ENCODE data around the gene RABAC1. TPM values are rescaled to one million over a fixed set of nuclear protein-coding genes. Genes with fewer than 3 reads are reported as not detected.

Gene RABAC1
- total and polyA plus RNA-seq, 2 donors (not counting 3 experiments of a cell fraction or from before 2014, with no cell fraction given), result 178 to 591 TPM

GRCh38 chr19:41911889-41912731, 47.0 kb downstream of the RABAC1 start:
- no peak overlapping the region for H3K4me3 ChIP-seq (replicated peaks in 1 of 3; ENCODE audit: insufficient read depth in 1 of 3, low read depth in 1 of 3, low read length in 3 of 3)
- H3K9ac ChIP-seq (replicated peaks; ENCODE audit: extremely low read depth, insufficient read depth, low read length), result no peak overlapping the region
- H3K9me3 ChIP-seq (replicated peaks; ENCODE audit: control insufficient read depth, insufficient read depth, low read length), result no peaks in the 10 kb centered on the region
- no peak for TF ChIP-seq POLR2A (IDR thresholded peaks at IDR 0.05; ENCODE audit: low read depth, low read length)
- peak; percentile 98 for TF ChIP-seq EZH2 (IDR thresholded peaks at IDR 0.05; ENCODE audit: borderline replicate concordance, low read depth, low read length, severe bottlenecking)
- TF ChIP-seq GATA2 (IDR thresholded peaks at IDR 0.05; ENCODE audit: insufficient read depth, insufficient read length, low read depth, low read length), result no peak
- TF ChIP-seq JUN (IDR thresholded peaks at IDR 0.05; ENCODE audit: borderline replicate concordance, insufficient read depth, insufficient read length, low read depth), result no peak
- TF ChIP-seq MYC (IDR thresholded peaks at IDR 0.05; ENCODE audit: low read depth, low read length), result no peak
- H3K36me3 ChIP-seq (ENCODE audit: control insufficient read depth in 2 of 2, extremely low read depth in 1 of 2, insufficient read depth in 2 of 2, low read length in 2 of 2), result no peaks in the 10 kb centered on the region
- ChIA-PET CTCF (no interaction called here), POLR2A (no interaction called here)
- no TSS peak for BruUV-seq (replicated peaks)
- intact Hi-C loops (cut with micrococcal nuclease) (no loop called here), dilution Hi-C loops (cut with MboI; ENCODE audit: extremely low pct_ligation_motif_present, low sequenced_read_pairs) (no loop called here)
- DNase-seq (ENCODE audit: low read depth, low spot score) (no peak), FAIRE-seq (no peak)
- no peaks in the 10 kb centered on the region for H3K9me1 ChIP-seq (replicated peaks; ENCODE audit: control insufficient read depth, extremely low read depth, insufficient read depth, low read length)
- peaks cover 46 to 56% of the 10 kb centered on the region in 2 experiments for H3K27me3 ChIP-seq (ENCODE audit: control insufficient read depth in 2 of 2, insufficient read depth in 2 of 2, low read length in 2 of 2)
- H3K79me2 ChIP-seq (ENCODE audit: control insufficient read depth, insufficient read depth, low read length), result no peaks in the 10 kb centered on the region
- no peak overlapping the region for H3K4me2 ChIP-seq (ENCODE audit: insufficient read depth, low read length)
- no peak overlapping the region for H3K27ac ChIP-seq (ENCODE audit: insufficient read depth, low read depth, low read length)
- H4K20me1 ChIP-seq (replicated peaks; ENCODE audit: control insufficient read depth, extremely low read depth, insufficient read depth, low read length), result no peaks in the 10 kb centered on the region
- H3K4me1 ChIP-seq (ENCODE audit: control insufficient read depth, extremely low read depth, insufficient read depth, low read length), result no peaks in the 10 kb centered on the region
- H2AFZ ChIP-seq (ENCODE audit: low read depth, low read length), result no peak overlapping the region

GRCh38 chr19:41910992-41911888, 47.9 kb downstream of the RABAC1 start:
- H3K4me1 ChIP-seq (ENCODE audit: control insufficient read depth, extremely low read depth, insufficient read depth, low read length), result no peaks in the 10 kb centered on the region
- no peaks in the 10 kb centered on the region for H4K20me1 ChIP-seq (replicated peaks; ENCODE audit: control insufficient read depth, extremely low read depth, insufficient read depth, low read length)
- no peak overlapping the region for H3K4me2 ChIP-seq (ENCODE audit: insufficient read depth, low read length)
- CTCF ChIA-PET, result no interaction called here
- H3K4me3 ChIP-seq (replicated peaks in 1 of 3; ENCODE audit: insufficient read depth in 1 of 3, low read depth in 1 of 3, low read length in 3 of 3), result no peak overlapping the region
- intact Hi-C loops (cut with micrococcal nuclease) (no loop called here), dilution Hi-C loops (cut with MboI; ENCODE audit: extremely low pct_ligation_motif_present, low sequenced_read_pairs) (no loop called here)
- H3K9me1 ChIP-seq (replicated peaks; ENCODE audit: control insufficient read depth, extremely low read depth, insufficient read depth, low read length), result no peaks in the 10 kb centered on the region
- H3K36me3 ChIP-seq (ENCODE audit: control insufficient read depth in 2 of 2, extremely low read depth in 1 of 2, insufficient read depth in 2 of 2, low read length in 2 of 2), result peaks cover 0 to 6% of the 10 kb centered on the region in 2 experiments
- no peak overlapping the region for H3K27ac ChIP-seq (ENCODE audit: insufficient read depth, low read depth, low read length)
- H3K9me3 ChIP-seq (replicated peaks; ENCODE audit: control insufficient read depth, insufficient read depth, low read length), result no peaks in the 10 kb centered on the region
- no peak for DNase-seq (ENCODE audit: low read depth, low spot score)
- FAIRE-seq, result no peak
- H3K9ac ChIP-seq (replicated peaks; ENCODE audit: extremely low read depth, insufficient read depth, low read length), result no peak overlapping the region
- peaks cover 37 to 47% of the 10 kb centered on the region in 2 experiments for H3K27me3 ChIP-seq (ENCODE audit: control insufficient read depth in 2 of 2, insufficient read depth in 2 of 2, low read length in 2 of 2)
- BruUV-seq (replicated peaks), result TSS peak; percentile 5
- POLR2A ChIA-PET, result interaction anchor here (0.6 kb wide), 1 partner anchor 12 kb away, joined by 7 read pairs; no protein-coding TSS in a partner anchor
- peak; percentile 29 for TF ChIP-seq POLR2AphosphoS5 (IDR thresholded peaks at IDR 0.05; ENCODE audit: insufficient read depth, low read depth, low read length)
- TF ChIP-seq EZH2 (IDR thresholded peaks at IDR 0.05; ENCODE audit: borderline replicate concordance, low read depth, low read length, severe bottlenecking), result no peak
- H3K79me2 ChIP-seq (ENCODE audit: control insufficient read depth, insufficient read depth, low read length), result no peaks in the 10 kb centered on the region
- H2AFZ ChIP-seq (ENCODE audit: low read depth, low read length), result no peak overlapping the region

All from endothelial cell of umbilical vein (primary cell).